AG10803 (cell line): ENCODE results near the gene BNC2.

Experiments
- DNase-seq: peaks from one replicate; pipeline ENCODE4 v3.0.0; 2010; ENCODE audit warnings: low read depth
- H3K4me3 ChIP-seq: 2 replicates; pipeline ENCODE4 v1.5.1; 2011; ENCODE audit warnings: mild to moderate bottlenecking, low read length, control low read depth
- TF ChIP-seq, protein P1 (sequence below): conservative IDR thresholded peaks from 2 replicates; pipeline ENCODE4 v1.5.1; 2011; ENCODE audit warnings: mild to moderate bottlenecking, low read length, control low read depth, inconsistent platforms

BNC2 gene

DNA sequence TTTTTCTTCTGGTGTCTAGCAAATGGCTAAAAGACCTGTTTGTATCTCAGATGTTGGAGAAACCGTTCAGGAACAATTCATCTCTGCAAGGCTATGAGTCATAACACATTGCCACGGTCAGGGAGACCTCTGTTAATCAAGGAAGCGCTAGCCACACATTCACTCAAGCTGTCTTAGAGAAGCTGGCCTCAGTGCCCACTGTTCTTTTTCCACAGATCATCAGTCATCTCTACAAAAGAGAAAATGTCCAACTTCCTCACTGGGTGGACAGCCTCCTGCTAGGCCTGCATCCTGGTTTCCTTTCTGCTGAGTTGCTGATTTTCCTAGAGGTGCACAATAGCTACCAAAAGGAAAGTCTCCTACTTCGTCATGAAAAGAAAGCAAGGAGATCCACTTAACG lies 360.5 kb downstream of the BNC2 start:
- TF ChIP-seq, protein P1, sequence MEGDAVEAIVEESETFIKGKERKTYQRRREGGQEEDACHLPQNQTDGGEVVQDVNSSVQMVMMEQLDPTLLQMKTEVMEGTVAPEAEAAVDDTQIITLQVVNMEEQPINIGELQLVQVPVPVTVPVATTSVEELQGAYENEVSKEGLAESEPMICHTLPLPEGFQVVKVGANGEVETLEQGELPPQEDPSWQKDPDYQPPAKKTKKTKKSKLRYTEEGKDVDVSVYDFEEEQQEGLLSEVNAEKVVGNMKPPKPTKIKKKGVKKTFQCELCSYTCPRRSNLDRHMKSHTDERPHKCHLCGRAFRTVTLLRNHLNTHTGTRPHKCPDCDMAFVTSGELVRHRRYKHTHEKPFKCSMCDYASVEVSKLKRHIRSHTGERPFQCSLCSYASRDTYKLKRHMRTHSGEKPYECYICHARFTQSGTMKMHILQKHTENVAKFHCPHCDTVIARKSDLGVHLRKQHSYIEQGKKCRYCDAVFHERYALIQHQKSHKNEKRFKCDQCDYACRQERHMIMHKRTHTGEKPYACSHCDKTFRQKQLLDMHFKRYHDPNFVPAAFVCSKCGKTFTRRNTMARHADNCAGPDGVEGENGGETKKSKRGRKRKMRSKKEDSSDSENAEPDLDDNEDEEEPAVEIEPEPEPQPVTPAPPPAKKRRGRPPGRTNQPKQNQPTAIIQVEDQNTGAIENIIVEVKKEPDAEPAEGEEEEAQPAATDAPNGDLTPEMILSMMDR = no peak
- H3K4me3 ChIP-seq = no peak overlapping the region
- DNase-seq = peak; percentile 46

DNA sequence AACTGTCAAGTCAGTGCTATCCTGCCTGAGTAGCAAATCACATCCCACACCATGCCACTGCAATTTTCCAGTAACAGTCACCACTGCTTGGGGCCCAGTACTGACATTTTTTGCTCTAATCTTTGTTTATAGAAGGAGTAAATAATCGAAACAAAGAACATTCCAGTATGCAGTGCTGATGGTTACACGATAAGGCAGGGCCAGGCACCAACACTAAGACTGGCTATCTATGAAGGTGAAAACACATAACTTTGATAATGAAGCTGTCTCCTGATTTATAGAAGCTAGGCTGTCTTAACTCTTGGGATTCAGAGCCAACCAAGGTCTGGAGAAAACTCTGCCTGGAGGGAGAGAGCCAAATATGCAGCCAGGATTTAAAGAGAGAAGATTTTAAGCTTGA lies 365.3 kb downstream of the BNC2 start:
- DNase-seq = peak; percentile 50
- TF ChIP-seq, protein P1 = no peak
- H3K4me3 ChIP-seq = no peak overlapping the region

DNA sequence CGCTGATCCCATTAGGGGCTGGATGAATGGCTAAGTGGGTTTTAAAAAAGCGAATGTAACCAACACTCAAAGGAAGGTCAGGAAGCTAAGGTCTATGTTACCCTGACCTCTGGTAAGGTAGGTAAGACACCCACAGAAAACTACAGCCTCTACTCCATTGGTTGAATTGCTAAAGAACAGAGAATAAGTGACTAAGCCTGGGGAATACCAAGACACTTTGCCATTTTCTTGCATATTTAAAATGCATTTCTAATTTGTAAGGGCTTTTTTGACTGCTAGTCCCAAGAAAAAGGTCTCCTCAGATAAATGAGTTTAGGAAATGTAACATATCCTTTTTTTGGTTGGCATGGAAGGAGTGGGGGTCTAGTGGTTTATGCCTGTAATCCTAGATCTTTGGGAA lies 368.7 kb downstream of the BNC2 start:
- DNase-seq = no peak
- no peak overlapping the region for H3K4me3 ChIP-seq
- TF ChIP-seq, protein P1 = no peak

DNA sequence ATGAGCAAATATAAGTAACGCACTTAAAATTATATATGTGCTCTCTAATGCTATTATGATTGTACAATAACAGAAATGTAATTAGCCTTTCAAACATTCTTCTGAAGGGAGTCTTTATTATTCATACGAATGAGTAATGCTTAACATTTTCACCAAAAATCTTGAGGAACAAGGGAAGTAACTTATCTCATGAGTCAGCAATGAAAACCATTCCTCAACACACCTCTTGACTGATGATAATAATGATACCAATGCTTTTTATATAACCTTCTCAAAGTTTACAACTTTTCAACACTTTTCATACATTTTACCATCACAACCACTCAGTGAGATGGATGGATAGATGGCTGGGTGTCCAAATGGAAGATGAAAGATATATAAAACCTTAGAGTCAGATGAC lies 369.3 kb downstream of the BNC2 start:
- TF ChIP-seq, protein P1 = no peak
- no peak overlapping the region for H3K4me3 ChIP-seq
- DNase-seq = peak; percentile 50

DNA sequence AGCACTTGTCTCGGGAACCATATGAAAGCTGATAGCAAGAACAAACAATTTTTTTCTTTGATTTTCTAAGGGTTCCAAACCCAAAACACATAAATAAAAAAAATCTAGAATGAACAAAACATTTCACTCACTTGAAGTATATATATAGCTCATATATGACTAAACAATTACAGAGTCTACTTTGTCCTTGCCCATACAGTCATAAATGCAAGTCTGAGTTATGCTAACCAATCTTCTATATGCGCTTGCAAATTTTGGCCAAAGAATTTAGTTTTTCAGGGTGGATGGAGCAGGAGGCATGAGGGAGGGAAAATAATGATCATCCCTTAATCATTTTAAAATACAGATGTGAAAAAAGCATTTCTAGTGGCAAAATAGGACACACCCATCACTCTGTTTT lies 370.1 kb downstream of the BNC2 start:
- no peak overlapping the region for H3K4me3 ChIP-seq
- DNase-seq = no peak
- TF ChIP-seq, protein P1 = no peak

DNA sequence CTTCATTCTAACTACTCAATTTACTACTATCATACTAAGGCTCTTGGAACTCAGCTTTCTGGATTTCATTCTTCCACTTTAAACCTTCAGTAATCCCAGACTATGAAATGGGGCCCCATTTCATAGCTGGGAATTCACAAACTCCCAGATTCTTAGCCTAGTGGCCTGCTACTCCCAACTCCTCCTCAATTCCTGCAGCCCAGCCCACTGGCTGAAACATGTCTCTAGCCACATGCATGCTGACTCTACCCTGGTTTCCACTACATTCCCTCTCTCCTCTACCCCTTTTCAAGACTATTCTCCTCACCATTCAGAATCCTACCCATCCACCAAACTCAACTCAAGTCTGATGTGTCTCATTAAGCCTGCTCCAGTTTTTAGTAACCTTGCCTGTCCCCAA lies 370.6 kb downstream of the BNC2 start:
- no peak for DNase-seq
- TF ChIP-seq, protein P1 = no peak
- no peak overlapping the region for H3K4me3 ChIP-seq

DNA sequence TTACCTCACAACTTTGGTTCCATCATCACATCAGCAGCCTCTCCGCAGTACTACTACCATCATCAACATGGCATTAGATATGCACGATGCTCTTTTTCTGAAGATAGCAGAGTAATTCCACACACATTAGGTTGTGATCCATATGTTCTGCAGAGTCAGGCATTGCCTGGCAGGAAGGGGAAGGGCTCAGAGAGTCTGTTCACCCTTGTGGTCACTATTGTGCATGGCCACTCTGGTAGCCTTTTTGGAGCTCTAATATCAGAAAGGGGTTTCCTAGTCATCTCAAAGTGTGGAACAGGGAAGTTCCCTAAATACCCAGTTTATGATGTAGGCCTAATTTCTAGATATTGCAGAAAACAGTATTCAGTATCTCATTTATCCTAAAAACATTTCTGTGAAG lies 373.6 kb downstream of the BNC2 start:
- no peak for DNase-seq
- H3K4me3 ChIP-seq = no peak overlapping the region
- TF ChIP-seq, protein P1 = no peak
